ENCODE measurements around the gene FAM53C. TPM values are rescaled to one million over a fixed set of nuclear protein-coding genes. Genes with fewer than 3 reads are reported as not detected.

The FAM53C gene
- total RNA-seq, 4 donors from 2014 or later: 12.1 to 14.2 (median 13.4) TPM

- 10 to 76% methylated on average over 2 to 16 of the region's 30 CpGs for WGBS, 2 donors
- H3K4me3 ChIP-seq: peak within 1 kb of the TSS; percentile 88 to 98 (median 92)
- H3K4me1 ChIP-seq: peaks cover 8 to 39% (median 23%) of the 10 kb centered on the region in 3 donors
- no peaks in the 10 kb centered on the region for H3K27me3 ChIP-seq
- intact Hi-C loops (cut with DNase I): no loop called here
- H3K9me3 ChIP-seq: peaks cover 0 to 6% (median 5%) of the 10 kb centered on the region in 3 donors
- peak; percentile 9 for DNase-seq
- TF ChIP-seq POLR2A (IDR thresholded peaks at IDR 0.05): no peak
- TF ChIP-seq CTCF (IDR thresholded peaks at IDR 0.05): peak; percentile 91 to 100 (median 99)
- H3K36me3 ChIP-seq: peaks cover 0 to 22% (median 7%) of the 10 kb centered on the region in 3 donors
- H3K27ac ChIP-seq: peak within 1 kb of the TSS; percentile 97 to 99 (median 98)
Observed at GRCh38 chr5:138352071-138352721, 14.1 kb downstream of the FAM53C start, which contains the start of gene KDM3B. TSS of gene KDM3B (plus strand) at chr5:138352685. CDS start at chr5:138352796, 111 bp downstream.

GRCh38 chr5:138352722-138353559 is 14.9 kb downstream of the FAM53C start:
- Histone ChIP-seq H3K4me3 (peak overlapping the region; percentile 88 to 98 (median 92)), H3K27ac (peak overlapping the region; percentile 97 to 99 (median 98)), H3K27me3 (no peaks in the 10 kb centered on the region), H3K36me3 (peaks cover 0 to 15% (median 2%) of the 10 kb centered on the region in 3 donors), H3K4me1 (peaks cover 8 to 46% (median 23%) of the 10 kb centered on the region in 3 donors), H3K9me3 (peaks cover 0 to 6% (median 5%) of the 10 kb centered on the region in 3 donors)
- 0% methylated on average over 2 to 4 of the region's 88 CpGs for WGBS, 2 donors
- peak in 5 of 6 experiments; percentile 4 to 41 (median 27) for TF ChIP-seq CTCF (IDR thresholded peaks at IDR 0.05)
- peak in 2 of 4 donors; percentile 37 to 55 for TF ChIP-seq POLR2A (IDR thresholded peaks at IDR 0.05)
- intact Hi-C loops (cut with DNase I): no loop called here
- peak; percentile 32 for DNase-seq

- no peaks in the 10 kb centered on the region for H3K27me3 ChIP-seq
- H3K4me1 ChIP-seq: peaks cover 8 to 46% (median 23%) of the 10 kb centered on the region in 3 donors
- H3K36me3 ChIP-seq: peaks cover 0 to 8% (median 0%) of the 10 kb centered on the region in 3 donors
- H3K4me3 ChIP-seq: peak overlapping the region; percentile 88 to 98 (median 92)
- TF ChIP-seq CTCF (IDR thresholded peaks at IDR 0.05) (no peak), POLR2A (IDR thresholded peaks at IDR 0.05) (no peak)
- H3K9me3 ChIP-seq: peaks cover 0 to 6% (median 5%) of the 10 kb centered on the region in 3 donors
- DNase-seq: no peak
- intact Hi-C loops (cut with DNase I): no loop called here
- H3K27ac ChIP-seq: peak overlapping the region; percentile 97 to 99 (median 98)
- WGBS, 2 donors: 0% methylated on average over 11 of the region's 11 CpGs
Observed at GRCh38 chr5:138353560-138354080, 15.6 kb downstream of the FAM53C start.

- Histone ChIP-seq H3K4me3 (peak overlapping the region; percentile 88 to 98 (median 92)), H3K27me3 (no peaks in the 10 kb centered on the region), H3K36me3 (peaks cover 0 to under 1% (median 0%) of the 10 kb centered on the region in 3 donors), H3K9me3 (peaks cover 0 to 6% (median 5%) of the 10 kb centered on the region in 3 donors), H3K27ac (peak overlapping the region in 3 of 4 donors; percentile 97 to 99 (median 97)), H3K4me1 (peaks cover 8 to 46% (median 23%) of the 10 kb centered on the region in 3 donors)
- intact Hi-C loops (cut with DNase I): no loop called here
- 3 to 8% methylated on average over 5 of the region's 5 CpGs for WGBS, 2 donors
- TF ChIP-seq POLR2A (IDR thresholded peaks at IDR 0.05): no peak
- no peak for TF ChIP-seq CTCF (IDR thresholded peaks at IDR 0.05)
- DNase-seq: no peak
Observed at GRCh38 chr5:138354387-138354786, 16.3 kb downstream of the FAM53C start.

All from esophagus squamous epithelium (tissue), 5 donors.